Omental fat pad (tissue), 4 donors: ENCODE measurements around the gene MRC2. TPM values are rescaled to one million over a fixed set of nuclear protein-coding genes. Genes with fewer than 3 reads are reported as not detected.
A peak's percentile ranks its signal among the peaks of the same experiment; 100 is the strongest.

Source experiments
- ATAC-seq: fragments of 150-250 bp; one replicate; pipeline ENCODE4 v1.9.1; 2016; ENCODE audit warnings: mild to moderate bottlenecking, moderate library complexity; ENCODE audit not compliant: low FRiP score
- DNase-seq: peaks from one replicate; pipeline ENCODE4 v3.0.0-alpha.2; 2019; ENCODE audit warnings: low spot score
- total RNA-seq, 4 donors: library from RNA; depleted of rRNA; stranded (reverse); fragments of >200 nt; gene quantifications; one replicate each; pipeline ENCODE4 v1.1.0, GENCODE V29; 2016
- TF ChIP-seq, protein P1 (sequence below), 3 donors: fragments of 450-650 bp; IDR thresholded peaks; one replicate each; pipeline ENCODE4 v1.5.1; 2016 to 2017; ENCODE audit warnings: antibody characterized with exemption in 3 of 3, mild to moderate bottlenecking in 3 of 3, moderate library complexity in 2 of 3

MRC2 gene
- total RNA-seq, 4 donors from 2014 or later, result 21.3 to 82.4 (median 30.8) TPM

DNA sequence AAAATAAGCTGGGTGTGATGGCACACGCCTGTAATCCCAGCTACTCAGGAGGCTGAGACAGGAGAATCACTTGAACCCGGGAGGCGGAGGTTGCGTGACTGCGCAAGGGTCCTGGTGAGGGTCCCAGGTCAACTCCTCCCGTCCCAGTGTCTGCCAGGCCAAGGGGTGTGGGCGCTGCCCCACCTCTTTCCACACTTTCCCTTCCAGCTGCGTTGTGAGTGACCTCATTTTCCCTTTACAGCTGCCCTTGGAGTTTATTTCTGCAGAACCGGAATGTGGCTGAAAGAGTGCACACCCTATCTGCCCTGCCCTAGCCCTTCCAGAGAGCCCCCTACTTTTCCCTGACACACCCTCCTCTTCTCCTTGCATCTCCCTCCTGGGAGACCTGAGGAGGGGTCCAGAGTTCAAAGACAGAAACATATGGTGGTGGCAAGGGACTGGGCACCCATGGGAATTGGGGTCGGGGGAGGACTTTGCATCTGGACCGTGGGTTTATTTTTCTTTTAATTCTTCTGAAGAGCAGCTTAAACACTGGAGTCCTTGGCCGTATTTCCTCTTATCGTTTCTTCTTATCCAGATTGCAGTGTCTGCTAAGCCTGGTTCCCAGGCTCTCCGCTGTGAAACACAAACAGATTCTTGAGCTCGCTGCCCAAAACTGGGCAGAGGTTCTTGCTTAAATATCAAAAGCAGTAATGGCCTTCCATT, 20.9 kb downstream of the MRC2 start:
- DNase-seq (no peak), ATAC-seq (no peak)
- TF ChIP-seq, protein P1, sequence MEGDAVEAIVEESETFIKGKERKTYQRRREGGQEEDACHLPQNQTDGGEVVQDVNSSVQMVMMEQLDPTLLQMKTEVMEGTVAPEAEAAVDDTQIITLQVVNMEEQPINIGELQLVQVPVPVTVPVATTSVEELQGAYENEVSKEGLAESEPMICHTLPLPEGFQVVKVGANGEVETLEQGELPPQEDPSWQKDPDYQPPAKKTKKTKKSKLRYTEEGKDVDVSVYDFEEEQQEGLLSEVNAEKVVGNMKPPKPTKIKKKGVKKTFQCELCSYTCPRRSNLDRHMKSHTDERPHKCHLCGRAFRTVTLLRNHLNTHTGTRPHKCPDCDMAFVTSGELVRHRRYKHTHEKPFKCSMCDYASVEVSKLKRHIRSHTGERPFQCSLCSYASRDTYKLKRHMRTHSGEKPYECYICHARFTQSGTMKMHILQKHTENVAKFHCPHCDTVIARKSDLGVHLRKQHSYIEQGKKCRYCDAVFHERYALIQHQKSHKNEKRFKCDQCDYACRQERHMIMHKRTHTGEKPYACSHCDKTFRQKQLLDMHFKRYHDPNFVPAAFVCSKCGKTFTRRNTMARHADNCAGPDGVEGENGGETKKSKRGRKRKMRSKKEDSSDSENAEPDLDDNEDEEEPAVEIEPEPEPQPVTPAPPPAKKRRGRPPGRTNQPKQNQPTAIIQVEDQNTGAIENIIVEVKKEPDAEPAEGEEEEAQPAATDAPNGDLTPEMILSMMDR (IDR thresholded peaks at IDR 0.05), result no peak

DNA sequence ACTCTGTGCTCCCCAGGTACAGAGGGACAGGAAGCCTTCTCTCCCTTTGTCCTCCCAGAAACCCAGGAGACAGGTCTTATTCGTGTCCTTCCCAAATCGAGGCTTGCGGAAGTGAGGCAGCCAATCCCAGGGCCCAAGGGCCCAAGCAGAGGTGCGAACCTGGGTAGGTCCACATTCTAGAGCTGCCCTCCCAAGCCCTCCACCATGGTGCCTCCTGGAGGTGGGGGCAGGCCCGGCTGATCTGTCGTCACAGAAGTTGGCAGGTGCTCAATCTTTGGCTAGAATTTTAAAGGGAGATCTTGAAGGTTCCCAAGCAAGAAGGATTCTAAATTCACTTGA, 21.5 kb downstream of the MRC2 start:
- ATAC-seq (no peak), DNase-seq (no peak)
- TF ChIP-seq, protein P1 (IDR thresholded peaks at IDR 0.05), result no peak

DNA sequence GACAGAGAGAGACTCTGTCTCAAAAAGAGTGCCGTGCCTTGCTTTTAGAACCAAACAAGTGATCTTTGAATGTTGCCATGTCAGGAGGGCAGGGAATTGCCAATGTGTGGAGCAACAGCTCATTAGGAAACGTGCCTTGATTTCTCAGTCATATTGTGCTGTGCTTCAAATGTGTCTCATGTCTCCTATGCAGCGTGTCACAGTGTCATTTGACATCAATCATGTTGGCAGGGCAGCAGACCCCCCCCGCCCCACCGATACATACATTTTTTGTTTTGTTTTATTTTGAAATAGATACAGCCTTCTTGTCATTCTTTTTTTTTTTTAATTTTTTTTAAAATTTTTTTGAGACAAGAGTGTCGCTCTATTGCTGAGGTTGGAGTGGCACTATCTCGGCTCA, 22.1 kb downstream of the MRC2 start:
- ATAC-seq, result no peak
- TF ChIP-seq, protein P1 (IDR thresholded peaks at IDR 0.05), result no peak
- no peak for DNase-seq

DNA sequence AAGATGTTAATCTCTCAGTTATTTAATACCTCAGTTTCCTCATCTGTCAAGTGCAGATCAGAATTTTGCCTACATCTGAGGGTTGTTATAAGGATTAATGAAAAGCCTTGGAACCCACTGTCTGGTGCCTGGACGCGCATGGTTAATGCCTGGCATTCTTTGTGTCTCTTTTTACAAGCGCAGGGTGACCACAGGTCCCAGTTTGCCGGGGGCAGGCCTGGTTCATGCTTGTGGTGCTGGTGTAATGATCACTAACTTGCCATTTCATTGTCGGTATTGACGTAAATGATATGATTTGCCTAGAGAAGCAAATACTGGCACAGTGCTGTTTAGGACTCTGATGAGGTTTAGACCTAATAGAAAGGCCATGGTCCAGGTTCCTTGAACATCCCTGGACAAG, 23.1 kb downstream of the MRC2 start:
- DNase-seq (no peak), ATAC-seq (no peak)
- TF ChIP-seq, protein P1 (IDR thresholded peaks at IDR 0.05), result no peak

DNA sequence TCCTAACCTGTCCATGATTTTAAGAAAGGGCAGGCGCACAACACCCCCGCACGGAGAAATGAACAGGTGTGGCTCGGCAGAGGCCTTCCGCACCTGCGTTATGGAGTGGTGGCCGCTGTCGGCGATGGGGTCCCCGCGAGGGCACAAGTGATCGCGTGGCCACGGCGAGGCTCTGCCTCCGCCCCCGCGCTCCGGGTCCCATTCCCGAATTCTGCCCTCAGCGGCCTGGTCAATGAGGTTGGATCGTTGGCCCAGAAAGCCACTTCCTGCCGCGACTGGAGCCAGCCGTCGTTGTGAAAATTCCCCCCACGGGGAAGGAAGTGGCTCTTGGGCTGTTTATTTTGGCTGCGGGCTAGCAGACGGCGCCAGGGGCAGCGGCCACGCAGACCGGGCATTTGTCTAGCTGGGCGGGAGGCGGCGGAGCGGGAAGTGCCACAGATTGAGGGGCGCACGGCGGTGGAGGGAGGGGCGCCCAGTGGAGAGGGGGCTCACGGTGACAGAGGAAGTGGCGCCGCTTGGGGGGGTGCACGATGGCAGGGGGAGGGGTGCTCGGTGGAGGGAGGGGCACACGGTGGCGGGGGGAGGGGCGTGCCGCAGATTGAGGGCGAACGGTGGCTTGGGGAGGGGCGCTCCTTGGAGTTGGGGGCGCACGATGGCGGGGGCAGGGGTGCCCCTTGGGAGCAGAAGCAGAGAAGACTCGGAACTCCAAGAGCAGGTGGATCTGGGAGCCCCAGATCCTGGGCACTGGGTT, 25.0 kb downstream of the MRC2 start:
- ATAC-seq, result no peak
- TF ChIP-seq, protein P1 (IDR thresholded peaks at IDR 0.05), result no peak

DNA sequence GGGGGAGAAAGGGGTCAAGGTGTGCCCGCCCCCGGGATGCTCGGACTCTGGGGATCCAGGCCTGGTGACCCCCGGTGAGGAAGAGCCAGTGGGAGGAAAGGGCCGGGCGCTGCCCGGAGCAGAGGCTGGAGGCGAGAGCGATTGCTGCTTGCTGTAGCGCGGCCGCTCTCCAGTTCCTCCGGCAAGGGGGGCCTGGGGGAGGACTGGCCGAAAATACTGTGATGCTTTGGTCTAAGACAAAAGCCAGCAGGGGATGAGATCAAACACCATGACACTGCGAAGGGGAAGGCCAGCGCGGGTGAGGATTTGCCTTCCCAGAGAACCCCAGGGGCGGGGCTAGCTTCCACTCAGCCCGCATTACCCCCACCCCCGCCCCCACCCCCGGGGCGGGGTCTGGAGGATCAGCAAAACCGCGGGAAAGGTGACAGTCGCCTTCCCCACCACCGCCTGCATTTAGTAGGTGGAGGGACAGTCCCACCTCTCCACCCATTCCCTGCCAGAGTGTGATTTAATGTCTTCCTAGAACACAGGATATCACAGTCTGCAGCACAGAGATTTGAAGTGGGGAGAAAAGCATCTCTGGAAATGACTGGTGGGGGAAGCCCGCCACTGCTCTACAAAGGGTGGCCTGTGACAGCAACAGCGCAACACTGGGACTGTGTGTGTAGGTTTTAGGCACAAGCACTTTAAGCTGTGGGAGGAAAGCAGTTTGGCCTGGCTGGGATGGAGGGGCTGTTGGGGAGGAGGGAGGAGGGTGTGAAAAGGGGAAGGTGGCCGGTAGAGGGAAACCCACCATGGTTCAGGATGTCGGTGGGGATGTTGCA, 25.7 kb downstream of the MRC2 start:
- DNase-seq (peak; percentile 52), ATAC-seq (peak; percentile 22)
- TF ChIP-seq, protein P1 (IDR thresholded peaks at IDR 0.05), result no peak

More for the DNA sequence above, 25.0 kb downstream of the MRC2 start:
- no peak for DNase-seq
